Measurements from ENCODE around the gene U2SURP. TPM values are rescaled to one million over a fixed set of nuclear protein-coding genes. Genes with fewer than 3 reads are reported as not detected.

The U2SURP gene
- total RNA-seq, 1 experiment from 2014 or later = 168 TPM

DNA sequence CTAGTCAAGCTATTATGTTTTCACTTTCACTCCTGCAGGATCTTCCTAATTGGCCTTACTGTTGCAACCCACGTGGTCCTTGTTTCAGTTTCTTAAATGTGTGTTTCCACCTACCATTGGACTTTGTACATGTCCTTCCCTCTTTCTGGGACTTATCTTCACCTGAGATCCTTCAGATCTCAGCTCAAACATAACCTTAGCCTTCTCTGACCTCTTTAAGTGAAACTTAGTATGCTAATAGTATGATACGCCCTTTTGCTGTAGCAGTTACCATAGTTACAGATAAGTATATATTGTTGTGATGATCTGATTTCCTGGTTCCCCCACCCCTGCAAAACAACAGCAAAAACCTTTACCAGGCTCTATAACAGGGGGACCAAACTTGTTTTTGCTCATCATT, 35.2 kb downstream of the U2SURP start:
- Histone ChIP-seq H3K27me3 (ENCODE audit: insufficient read depth, low read length) (no peaks in the 10 kb centered on the region), H3K18ac (ENCODE audit: insufficient read length, low read depth, low read length) (no peak overlapping the region), H3K14ac (ENCODE audit: insufficient read depth, low read length) (no peak overlapping the region), H2AK5ac (ENCODE audit: insufficient read length, low read length) (no peak overlapping the region), H2BK5ac (ENCODE audit: insufficient read length, low read length) (no peak overlapping the region), H3K79me1 (ENCODE audit: insufficient read depth, low read depth, low read length, poor library complexity, severe bottlenecking) (no peaks in the 10 kb centered on the region), H3T11ph (ENCODE audit: low read length) (no peak overlapping the region), H3K23ac (ENCODE audit: insufficient read length, low read depth, low read length) (no peak overlapping the region), H2AFZ (ENCODE audit: low read length) (no peak overlapping the region), H3K4me2 (ENCODE audit: insufficient read depth, insufficient read length, low read length) (no peak overlapping the region), H2BK15ac (ENCODE audit: low read depth, low read length) (no peak overlapping the region), H4K5ac (ENCODE audit: insufficient read length, low read depth, low read length) (no peak overlapping the region), H4K20me1 (ENCODE audit: control insufficient read depth, insufficient read depth, insufficient read length) (no peaks in the 10 kb centered on the region), H4K91ac (ENCODE audit: insufficient read length, low read depth, low read length) (no peak overlapping the region), H3K23me2 (ENCODE audit: insufficient read length, low read depth, low read length, poor library complexity, severe bottlenecking) (no peaks in the 10 kb centered on the region), H2BK20ac (ENCODE audit: low read depth, low read length, poor library complexity, severe bottlenecking) (no peak overlapping the region), H3K4me1 (ENCODE audit: insufficient read depth, low read length) (no peaks in the 10 kb centered on the region), H3K4ac (ENCODE audit: low read depth, low read length) (no peak overlapping the region), H3K9ac (ENCODE audit: extremely low read depth, insufficient read length, low read length) (no peak overlapping the region), H4K8ac (replicated peaks; ENCODE audit: insufficient read length, low read depth, low read length) (no peak overlapping the region), H3K27ac (ENCODE audit: insufficient read length, low read depth, low read length) (no peak overlapping the region), H2BK12ac (ENCODE audit: insufficient read length, low read depth, low read length) (no peak overlapping the region), H3K56ac (ENCODE audit: insufficient read length, low read depth, low read length) (no peak overlapping the region), H3K79me2 (ENCODE audit: insufficient read depth, low read length) (no peaks in the 10 kb centered on the region), H2BK120ac (ENCODE audit: low read depth, low read length, poor library complexity, severe bottlenecking) (no peak overlapping the region), H3K9me3 (ENCODE audit: control insufficient read depth, low read depth, low read length) (no peaks in the 10 kb centered on the region)
- H3K4me3 Mint-ChIP-seq = no peak overlapping the region
- no peaks in the 10 kb centered on the region for H3K9me3 Mint-ChIP-seq
- H3K27me3 Mint-ChIP-seq (ENCODE audit: low read depth) = no peaks in the 10 kb centered on the region
- TF ChIP-seq, protein P1, sequence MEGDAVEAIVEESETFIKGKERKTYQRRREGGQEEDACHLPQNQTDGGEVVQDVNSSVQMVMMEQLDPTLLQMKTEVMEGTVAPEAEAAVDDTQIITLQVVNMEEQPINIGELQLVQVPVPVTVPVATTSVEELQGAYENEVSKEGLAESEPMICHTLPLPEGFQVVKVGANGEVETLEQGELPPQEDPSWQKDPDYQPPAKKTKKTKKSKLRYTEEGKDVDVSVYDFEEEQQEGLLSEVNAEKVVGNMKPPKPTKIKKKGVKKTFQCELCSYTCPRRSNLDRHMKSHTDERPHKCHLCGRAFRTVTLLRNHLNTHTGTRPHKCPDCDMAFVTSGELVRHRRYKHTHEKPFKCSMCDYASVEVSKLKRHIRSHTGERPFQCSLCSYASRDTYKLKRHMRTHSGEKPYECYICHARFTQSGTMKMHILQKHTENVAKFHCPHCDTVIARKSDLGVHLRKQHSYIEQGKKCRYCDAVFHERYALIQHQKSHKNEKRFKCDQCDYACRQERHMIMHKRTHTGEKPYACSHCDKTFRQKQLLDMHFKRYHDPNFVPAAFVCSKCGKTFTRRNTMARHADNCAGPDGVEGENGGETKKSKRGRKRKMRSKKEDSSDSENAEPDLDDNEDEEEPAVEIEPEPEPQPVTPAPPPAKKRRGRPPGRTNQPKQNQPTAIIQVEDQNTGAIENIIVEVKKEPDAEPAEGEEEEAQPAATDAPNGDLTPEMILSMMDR (conservative IDR thresholded peaks at IDR 0.05) = no peak
- H3K36me3 Mint-ChIP-seq (ENCODE audit: insufficient read depth in 1 of 3, low read depth in 3 of 3) = peaks cover 18 to 72% (median 50%) of the 10 kb centered on the region in 3 experiments; a peak in 5 of 7 replicates
- no peak overlapping the region; a peak in 1 of 7 replicates for H3K27ac Mint-ChIP-seq
- H3K4me1 Mint-ChIP-seq = no peaks in the 10 kb centered on the region
- no CpG with 5 or more reads among the region's 2 CpGs for WGBS (ENCODE audit: extremely low coverage, insufficient read length, low lambda C conversion rate)
- no peak for DNase-seq

Data from H9 (cell line).